PC-9 (cell line): ENCODE measurements around the gene BRSK2.

Source experiments
- CTCF ChIP-seq: fragments of 200-600 bp; sonication (generic); conservative IDR thresholded peaks from 2 replicates; pipeline ENCODE4 v1.6.1; 2017; ENCODE audit warnings: mixed run types, antibody characterized with exemption, mild to moderate bottlenecking, moderate library complexity
- EZH2 ChIP-seq: fragments of 200-600 bp; sonication (generic); IDR thresholded peaks from 2 replicates; pipeline ENCODE4 v1.8.0; 2017; ENCODE audit warnings: antibody characterized with exemption, low read depth

- TF ChIP-seq CTCF (no peak), EZH2 (no peak)
Observed at GRCh38 chr11:1422981-1423380, 33.2 kb downstream of the BRSK2 start.
